HepG2 (cell line): ENCODE results near the gene PPFIA3. TPM values are rescaled to one million over a fixed set of nuclear protein-coding genes. Genes with fewer than 3 reads are reported as not detected.

Experiments used
- CSRNP2 ChIP-seq: sonication (generic); formaldehyde crosslinking; conservative IDR thresholded peaks from 2 replicates; pipeline ENCODE4 v1.8.0; 2022; ENCODE audit warnings: low read depth, missing genetic modification reagents
- DMTF1 ChIP-seq: sonication (generic); formaldehyde crosslinking; IDR thresholded peaks from 2 replicates; pipeline ENCODE4 v1.4.0; 2020; ENCODE audit warnings: mild to moderate bottlenecking, missing genetic modification reagents
- ERF ChIP-seq: IDR thresholded peaks from 2 replicates; pipeline ENCODE4 v1.6.1; 2018; ENCODE audit warnings: missing biosample characterization, missing genetic modification reagents
- HOXD1 ChIP-seq: sonication (generic); formaldehyde crosslinking; IDR thresholded peaks from 2 replicates; pipeline ENCODE4 v1.5.0; 2020; ENCODE audit warnings: missing genetic modification reagents
- KDM4B ChIP-seq: sonication (generic); formaldehyde crosslinking; IDR thresholded peaks from 2 replicates; pipeline ENCODE4 v1.4.0; 2020; ENCODE audit warnings: missing genetic modification reagents
- KLF13 ChIP-seq: sonication (generic); formaldehyde crosslinking; IDR thresholded peaks from 2 replicates; pipeline ENCODE4 v1.4.0; 2020; ENCODE audit warnings: mild to moderate bottlenecking, missing genetic modification reagents
- MXD1 ChIP-seq: sonication (generic); formaldehyde crosslinking; IDR thresholded peaks from 2 replicates; pipeline ENCODE4 v1.4.0; 2020; ENCODE audit warnings: mild to moderate bottlenecking, missing genetic modification reagents
- MXD3 ChIP-seq: IDR thresholded peaks from 2 replicates; pipeline ENCODE4 v1.6.1; 2016; ENCODE audit warnings: mild to moderate bottlenecking, missing biosample characterization, missing genetic modification reagents
- NBN ChIP-seq: fragments of 450-650 bp; conservative IDR thresholded peaks from 2 replicates; pipeline ENCODE4 v1.6.1; 2017
- SIN3A ChIP-seq: IDR thresholded peaks from 2 replicates; pipeline ENCODE4 v1.6.1; 2011; ENCODE audit warnings: low read depth, mild to moderate bottlenecking, control low read depth, low read length, borderline replicate concordance
- SMARCC2 ChIP-seq: fragments of 450-650 bp; IDR thresholded peaks from 2 replicates; pipeline ENCODE4 v1.6.1; 2017; ENCODE audit warnings: antibody characterized with exemption, mild to moderate bottlenecking
- SNAPC2 ChIP-seq: sonication (generic); formaldehyde crosslinking; IDR thresholded peaks from 2 replicates; pipeline ENCODE4 v1.8.1; 2022; ENCODE audit warnings: mild to moderate bottlenecking, missing genetic modification reagents
- SNAPC5 ChIP-seq: sonication (generic); formaldehyde crosslinking; IDR thresholded peaks from 2 replicates; pipeline ENCODE4 v1.8.1; 2023; ENCODE audit warnings: mild to moderate bottlenecking, missing genetic modification reagents, borderline replicate concordance
- U2AF2 ChIP-seq: fragments of 200-400 bp; formaldehyde crosslinking; IDR thresholded peaks from 2 replicates; pipeline ENCODE4 v1.6.1; 2017; ENCODE audit warnings: low read depth, mild to moderate bottlenecking, low read length
- ZFYVE20 ChIP-seq: sonication (generic); formaldehyde crosslinking; IDR thresholded peaks from 2 replicates; pipeline ENCODE4 v1.8.0; 2023; ENCODE audit warnings: low read depth, mild to moderate bottlenecking, moderate library complexity, missing genetic modification reagents, borderline replicate concordance
- ZGPAT ChIP-seq: IDR thresholded peaks from 2 replicates; pipeline ENCODE4 v1.6.1; 2016; ENCODE audit warnings: mild to moderate bottlenecking
- ZNF20 ChIP-seq: sonication (generic); formaldehyde crosslinking; IDR thresholded peaks from 2 replicates; pipeline ENCODE4 v1.4.0; 2020; ENCODE audit warnings: mild to moderate bottlenecking, moderate library complexity, missing genetic modification reagents
- ZNF224 ChIP-seq: sonication (generic); formaldehyde crosslinking; IDR thresholded peaks from 2 replicates; pipeline ENCODE4 v1.5.0; 2020; ENCODE audit warnings: mild to moderate bottlenecking, missing genetic modification reagents
- ZNF317 ChIP-seq: sonication (generic); formaldehyde crosslinking; IDR thresholded peaks from 2 replicates; pipeline ENCODE4 v1.5.0; 2020; ENCODE audit warnings: mild to moderate bottlenecking, missing genetic modification reagents
- ZNF333 ChIP-seq: sonication (generic); formaldehyde crosslinking; IDR thresholded peaks from 2 replicates; pipeline ENCODE4 v1.4.0; 2020; ENCODE audit warnings: mild to moderate bottlenecking, missing genetic modification reagents, borderline replicate concordance
- ZNF414 ChIP-seq: sonication (generic); formaldehyde crosslinking; IDR thresholded peaks from 2 replicates; pipeline ENCODE4 v1.5.0; 2020; ENCODE audit warnings: missing genetic modification reagents
- ZNF564 ChIP-seq: sonication (generic); formaldehyde crosslinking; IDR thresholded peaks from 2 replicates; pipeline ENCODE4 v1.8.1; 2023; ENCODE audit warnings: mild to moderate bottlenecking, missing genetic modification reagents
- ZNF614 ChIP-seq: IDR thresholded peaks from 2 replicates; pipeline ENCODE4 v1.6.1; 2018; ENCODE audit warnings: missing biosample characterization, missing genetic modification reagents, inconsistent platforms, borderline replicate concordance
- ZNF670 ChIP-seq: sonication (generic); formaldehyde crosslinking; IDR thresholded peaks from 2 replicates; pipeline ENCODE4 v1.8.0; 2022; ENCODE audit warnings: mild to moderate bottlenecking, missing genetic modification reagents, borderline replicate concordance
- ZNF720 ChIP-seq: sonication (generic); formaldehyde crosslinking; IDR thresholded peaks from 2 replicates; pipeline ENCODE4 v1.4.0; 2020; ENCODE audit warnings: missing genetic modification reagents
- ZNF839 ChIP-seq: sonication (generic); formaldehyde crosslinking; IDR thresholded peaks from 2 replicates; pipeline ENCODE4 v1.4.0; 2020; ENCODE audit warnings: missing genetic modification reagents, mild to moderate bottlenecking, borderline replicate concordance
- polyA plus RNA-seq, 8 experiments: library from polyadenylated mRNA; depleted of rRNA in 3 of 8; stranded (reverse) in 7 of 8; unstranded in 1 of 8; fragments of >200 nt; fragmentation: Illumina TruSeq in 4 of 8; extraction: Trizol in 4 of 8; gene quantifications; 2 replicates each; pipeline versions ENCODE4 v1.2.1 to v1.2.3, GENCODE V29; 2011 to 2016; ENCODE audit warnings: low read depth in 4 of 8, missing spikeins in 1 of 8, mixed read lengths in 1 of 8; ENCODE audit not compliant: insufficient read depth in 1 of 8
- total RNA-seq, 5 experiments: library from RNA; depleted of rRNA; stranded (reverse); fragments of >200 nt; fragmentation: Illumina TruSeq; extraction: Trizol; gene quantifications; 2 replicates each; pipeline ENCODE4 v1.2.3, GENCODE V29; 2016; ENCODE audit warnings: low read depth in 1 of 5

PPFIA3 gene
- total and polyA plus RNA-seq, 2 of the 13 experiments (the other 11 are each of a cell fraction or from before 2014, with no cell fraction given), result 6.7 to 8.6 TPM

- TF ChIP-seq KDM4B (no peak), NBN (no peak), CSRNP2 (no peak), HOXD1 (CRISPR knock-in tag) (no peak), SNAPC5 (CRISPR knock-in tag) (no peak), KLF13 (no peak), ZNF20 (no peak), ZNF414 (CRISPR knock-in tag) (0 out of 2 replicates have a peak, but pooled peaks have one; percentile 1), SNAPC2 (CRISPR knock-in tag) (no peak), ZFYVE20 (CRISPR knock-in tag) (no peak), ZGPAT (no peak), ZNF839 (CRISPR knock-in tag) (no peak), MXD3 (CRISPR knock-in tag) (no peak), ZNF564 (no peak), ZNF720 (CRISPR knock-in tag) (no peak), ZNF333 (CRISPR knock-in tag) (no peak), SMARCC2 (no peak), U2AF2 (no peak), MXD1 (no peak), ZNF317 (CRISPR knock-in tag) (no peak), ERF (CRISPR knock-in tag) (0 out of 2 replicates have a peak, but pooled peaks have one; percentile 2), DMTF1 (CRISPR knock-in tag) (no peak), ZNF614 (0 out of 2 replicates have a peak, but pooled peaks have one; percentile 6), ZNF224 (CRISPR knock-in tag) (no peak), ZNF670 (CRISPR knock-in tag) (no peak), SIN3A (no peak)
Measured at GRCh38 chr19:49120325-49120683, 960 bp downstream of the PPFIA3 start (continued).
